Fibroblast of the aortic adventitia (primary cell): ENCODE results near the gene OTOS. TPM values are rescaled to one million over a fixed set of nuclear protein-coding genes. Genes with fewer than 3 reads are reported as not detected.

Experiments used
- DNase-seq: peaks from one replicate; pipeline ENCODE4 v3.0.0-alpha.2; 2010; ENCODE audit warnings: low read depth
- H3K4me3 ChIP-seq: 2 replicates; pipeline ENCODE4 v1.5.1; 2011; ENCODE audit warnings: low read depth, mild to moderate bottlenecking, control low read depth, low read length, moderate library complexity
- CTCF ChIP-seq: IDR thresholded peaks from 2 replicates; pipeline ENCODE4 v1.5.1; 2011; ENCODE audit warnings: mild to moderate bottlenecking, low read length, control low read depth, inconsistent platforms; ENCODE audit not compliant: insufficient read depth
- total RNA-seq: library from RNA; depleted of rRNA; stranded (reverse); fragments of >200 nt; gene quantifications from 2 replicates; pipeline ENCODE4 v1.2.3, GENCODE V29; 2012; ENCODE audit warnings: low replicate concordance

OTOS gene
- total RNA-seq, 1 donor, result not detected

GRCh38 chr2:240163844-240164574 is 23.6 kb upstream of the OTOS start:
- no peak overlapping the region for H3K4me3 ChIP-seq
- no peak for TF ChIP-seq CTCF
- no peak for DNase-seq

GRCh38 chr2:240162939-240163714 is 22.7 kb upstream of the OTOS start:
- TF ChIP-seq CTCF, result no peak
- DNase-seq, result no peak
- H3K4me3 ChIP-seq, result no peak overlapping the region

GRCh38 chr2:240162531-240162930 is 22.1 kb upstream of the OTOS start:
- no peak for DNase-seq
- no peak for TF ChIP-seq CTCF
- no peak overlapping the region for H3K4me3 ChIP-seq

- no peak overlapping the region for H3K4me3 ChIP-seq
- DNase-seq, result no peak
- no peak for TF ChIP-seq CTCF
Measured at GRCh38 chr2:240162032-240162431, 21.6 kb upstream of the OTOS start.

GRCh38 chr2:240161087-240161750 is 20.8 kb upstream of the OTOS start:
- TF ChIP-seq CTCF, result no peak
- DNase-seq, result no peak
- no peak overlapping the region for H3K4me3 ChIP-seq

- TF ChIP-seq CTCF, result no peak
- no peak overlapping the region for H3K4me3 ChIP-seq
- DNase-seq, result no peak
Measured at GRCh38 chr2:240160291-240161086, 20.0 kb upstream of the OTOS start.
